Liver (tissue), 3 donors: ENCODE results near the gene ZNF709.

Experiments used
- EGR1 ChIP-seq, 2 donors: IDR thresholded peaks; 2 replicates each; pipeline ENCODE4 v1.6.1; 2016 to 2018; ENCODE audit warnings: antibody characterized with exemption in 2 of 2, low read depth in 2 of 2
- GABPA ChIP-seq, 2 donors: IDR thresholded peaks in 1 of 2; conservative IDR thresholded peaks in 1 of 2; 2 replicates each; pipeline ENCODE4 v1.6.1; 2016; ENCODE audit warnings: antibody characterized with exemption in 2 of 2, mild to moderate bottlenecking in 1 of 2, moderate library complexity in 1 of 2
- HNF4A ChIP-seq, 2 donors: conservative IDR thresholded peaks; 2 replicates each; pipeline ENCODE4 v1.6.1; 2016; ENCODE audit warnings: antibody characterized with exemption in 2 of 2, mild to moderate bottlenecking in 2 of 2
- JUND ChIP-seq, 2 donors: IDR thresholded peaks; 2 replicates each; pipeline ENCODE4 v1.6.1; 2016; ENCODE audit warnings: antibody characterized with exemption in 2 of 2
- NR2F2 ChIP-seq: IDR thresholded peaks from 2 replicates; pipeline ENCODE4 v1.6.1; 2016; ENCODE audit warnings: antibody characterized with exemption
- RAD21 ChIP-seq, 2 donors: IDR thresholded peaks; 2 replicates each; pipeline ENCODE4 v1.6.1; 2016; ENCODE audit warnings: antibody characterized with exemption in 2 of 2, mild to moderate bottlenecking in 2 of 2
- RXRA ChIP-seq, 2 donors: IDR thresholded peaks; 2 replicates each; pipeline ENCODE4 v1.6.1; 2017 to 2018; ENCODE audit warnings: antibody characterized with exemption in 2 of 2, mild to moderate bottlenecking in 1 of 2
- SP1 ChIP-seq: IDR thresholded peaks from 2 replicates; pipeline ENCODE4 v1.6.1; 2018; ENCODE audit warnings: antibody characterized with exemption, mild to moderate bottlenecking
- TAF1 ChIP-seq: conservative IDR thresholded peaks from 2 replicates; pipeline ENCODE4 v1.6.1; 2016; ENCODE audit warnings: antibody characterized with exemption, mild to moderate bottlenecking
- YY1 ChIP-seq: IDR thresholded peaks from 2 replicates; pipeline ENCODE4 v1.6.1; 2016; ENCODE audit warnings: antibody characterized with exemption, mild to moderate bottlenecking
- TF ChIP-seq, protein P1 (sequence below): IDR thresholded peaks from 2 replicates; pipeline ENCODE4 v1.6.1; 2016; ENCODE audit warnings: antibody characterized with exemption
- TF ChIP-seq, protein P2 (sequence below): fragments of 150-350 bp; IDR thresholded peaks from 2 replicates; pipeline ENCODE4 v1.5.1; 2017; ENCODE audit warnings: improper control_type of control experiment, low read depth, low read length; ENCODE audit not compliant: missing input control
- TF ChIP-seq, protein P3 (sequence below): IDR thresholded peaks from 2 replicates; pipeline ENCODE4 v1.6.1; 2016; ENCODE audit warnings: antibody characterized with exemption
- TF ChIP-seq, protein P4 (sequence below): IDR thresholded peaks from 2 replicates; pipeline ENCODE4 v1.6.1; 2016; ENCODE audit warnings: antibody characterized with exemption, mild to moderate bottlenecking
- donor health status: healthy.
- donor health status: healthy.

DNA sequence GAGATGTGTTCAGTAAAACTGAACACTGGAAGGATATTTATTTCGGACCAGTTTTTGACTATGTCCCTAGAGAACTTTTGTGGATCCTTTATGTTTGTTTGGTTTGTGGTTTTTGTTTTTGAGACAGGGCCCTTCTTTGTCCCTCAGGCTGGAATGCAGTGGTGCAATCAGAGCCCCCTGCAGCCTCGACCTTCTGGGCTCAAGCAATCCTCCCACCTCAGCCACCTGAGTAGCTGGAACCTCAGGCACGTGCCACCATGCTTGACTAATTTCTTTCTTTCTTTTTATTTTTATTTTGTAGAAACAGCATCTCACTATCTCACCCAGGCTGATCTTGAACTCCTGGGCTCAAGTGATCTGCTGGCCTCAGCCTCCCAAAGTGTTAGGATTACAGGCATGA lies 955 bp upstream of the ZNF709 start:
- TF ChIP-seq RAD21 (IDR thresholded peaks at IDR 0.05) (no peak), JUND (IDR thresholded peaks at IDR 0.05) (no peak), EGR1 (IDR thresholded peaks at IDR 0.05; ENCODE audit: low read depth in 2 of 2) (no peak), TAF1 (no peak), GABPA (IDR thresholded peaks at IDR 0.05 in 1 of 2, conservative IDR thresholded peaks at IDR 0.05 in 1 of 2) (no peak), NR2F2 (no peak), RXRA (IDR thresholded peaks at IDR 0.05) (no peak), HNF4A (conservative IDR thresholded peaks at IDR 0.05) (no peak), YY1 (no peak), SP1 (no peak)
- TF ChIP-seq, protein P1, sequence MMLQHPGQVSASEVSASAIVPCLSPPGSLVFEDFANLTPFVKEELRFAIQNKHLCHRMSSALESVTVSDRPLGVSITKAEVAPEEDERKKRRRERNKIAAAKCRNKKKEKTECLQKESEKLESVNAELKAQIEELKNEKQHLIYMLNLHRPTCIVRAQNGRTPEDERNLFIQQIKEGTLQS = no peak
- TF ChIP-seq, protein P2, sequence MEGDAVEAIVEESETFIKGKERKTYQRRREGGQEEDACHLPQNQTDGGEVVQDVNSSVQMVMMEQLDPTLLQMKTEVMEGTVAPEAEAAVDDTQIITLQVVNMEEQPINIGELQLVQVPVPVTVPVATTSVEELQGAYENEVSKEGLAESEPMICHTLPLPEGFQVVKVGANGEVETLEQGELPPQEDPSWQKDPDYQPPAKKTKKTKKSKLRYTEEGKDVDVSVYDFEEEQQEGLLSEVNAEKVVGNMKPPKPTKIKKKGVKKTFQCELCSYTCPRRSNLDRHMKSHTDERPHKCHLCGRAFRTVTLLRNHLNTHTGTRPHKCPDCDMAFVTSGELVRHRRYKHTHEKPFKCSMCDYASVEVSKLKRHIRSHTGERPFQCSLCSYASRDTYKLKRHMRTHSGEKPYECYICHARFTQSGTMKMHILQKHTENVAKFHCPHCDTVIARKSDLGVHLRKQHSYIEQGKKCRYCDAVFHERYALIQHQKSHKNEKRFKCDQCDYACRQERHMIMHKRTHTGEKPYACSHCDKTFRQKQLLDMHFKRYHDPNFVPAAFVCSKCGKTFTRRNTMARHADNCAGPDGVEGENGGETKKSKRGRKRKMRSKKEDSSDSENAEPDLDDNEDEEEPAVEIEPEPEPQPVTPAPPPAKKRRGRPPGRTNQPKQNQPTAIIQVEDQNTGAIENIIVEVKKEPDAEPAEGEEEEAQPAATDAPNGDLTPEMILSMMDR = no peak
- TF ChIP-seq, protein P3, sequence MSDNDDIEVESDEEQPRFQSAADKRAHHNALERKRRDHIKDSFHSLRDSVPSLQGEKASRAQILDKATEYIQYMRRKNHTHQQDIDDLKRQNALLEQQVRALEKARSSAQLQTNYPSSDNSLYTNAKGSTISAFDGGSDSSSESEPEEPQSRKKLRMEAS = no peak
- TF ChIP-seq, protein P4, sequence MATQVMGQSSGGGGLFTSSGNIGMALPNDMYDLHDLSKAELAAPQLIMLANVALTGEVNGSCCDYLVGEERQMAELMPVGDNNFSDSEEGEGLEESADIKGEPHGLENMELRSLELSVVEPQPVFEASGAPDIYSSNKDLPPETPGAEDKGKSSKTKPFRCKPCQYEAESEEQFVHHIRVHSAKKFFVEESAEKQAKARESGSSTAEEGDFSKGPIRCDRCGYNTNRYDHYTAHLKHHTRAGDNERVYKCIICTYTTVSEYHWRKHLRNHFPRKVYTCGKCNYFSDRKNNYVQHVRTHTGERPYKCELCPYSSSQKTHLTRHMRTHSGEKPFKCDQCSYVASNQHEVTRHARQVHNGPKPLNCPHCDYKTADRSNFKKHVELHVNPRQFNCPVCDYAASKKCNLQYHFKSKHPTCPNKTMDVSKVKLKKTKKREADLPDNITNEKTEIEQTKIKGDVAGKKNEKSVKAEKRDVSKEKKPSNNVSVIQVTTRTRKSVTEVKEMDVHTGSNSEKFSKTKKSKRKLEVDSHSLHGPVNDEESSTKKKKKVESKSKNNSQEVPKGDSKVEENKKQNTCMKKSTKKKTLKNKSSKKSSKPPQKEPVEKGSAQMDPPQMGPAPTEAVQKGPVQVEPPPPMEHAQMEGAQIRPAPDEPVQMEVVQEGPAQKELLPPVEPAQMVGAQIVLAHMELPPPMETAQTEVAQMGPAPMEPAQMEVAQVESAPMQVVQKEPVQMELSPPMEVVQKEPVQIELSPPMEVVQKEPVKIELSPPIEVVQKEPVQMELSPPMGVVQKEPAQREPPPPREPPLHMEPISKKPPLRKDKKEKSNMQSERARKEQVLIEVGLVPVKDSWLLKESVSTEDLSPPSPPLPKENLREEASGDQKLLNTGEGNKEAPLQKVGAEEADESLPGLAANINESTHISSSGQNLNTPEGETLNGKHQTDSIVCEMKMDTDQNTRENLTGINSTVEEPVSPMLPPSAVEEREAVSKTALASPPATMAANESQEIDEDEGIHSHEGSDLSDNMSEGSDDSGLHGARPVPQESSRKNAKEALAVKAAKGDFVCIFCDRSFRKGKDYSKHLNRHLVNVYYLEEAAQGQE = no peak
